H9 (cell line): Measurements from ENCODE around the gene USP28. TPM values are rescaled to one million over a fixed set of nuclear protein-coding genes. Genes with fewer than 3 reads are reported as not detected.

Source experiments
- DNase-seq: peaks from one replicate; pipeline ENCODE4 v3.0.0-alpha.2; 2017
- H2AFZ ChIP-seq: one replicate; pipeline ENCODE4 v1.6.1; 2013; ENCODE audit warnings: mild to moderate bottlenecking, low read length, control low read depth, moderate library complexity
- H2AK5ac ChIP-seq: 2 replicates; pipeline ENCODE4 v1.6.1; 2013; ENCODE audit warnings: low read length, control low read depth, mixed read lengths; ENCODE audit not compliant: insufficient read length
- H2BK120ac ChIP-seq: one replicate; pipeline ENCODE4 v1.6.1; 2013; ENCODE audit warnings: low read depth, mild to moderate bottlenecking, low read length, control low read depth, inconsistent platforms; ENCODE audit not compliant: poor library complexity, severe bottlenecking
- H2BK12ac ChIP-seq: 2 replicates; pipeline ENCODE4 v1.6.1; 2013; ENCODE audit warnings: low read length, control low read depth, mixed read lengths, low read depth; ENCODE audit not compliant: insufficient read length
- H2BK15ac ChIP-seq: 2 replicates; pipeline ENCODE4 v1.6.1; 2013; ENCODE audit warnings: low read depth, low read length, control low read depth
- H2BK20ac ChIP-seq: one replicate; pipeline ENCODE4 v1.6.1; 2013; ENCODE audit warnings: low read depth, mild to moderate bottlenecking, low read length, control low read depth, inconsistent platforms; ENCODE audit not compliant: poor library complexity, severe bottlenecking
- H2BK5ac ChIP-seq: 2 replicates; pipeline ENCODE4 v1.6.1; 2013; ENCODE audit warnings: low read length, control low read depth, mixed read lengths; ENCODE audit not compliant: insufficient read length
- H3K14ac ChIP-seq: 2 replicates; pipeline ENCODE4 v1.6.1; 2013; ENCODE audit warnings: low read length, control low read depth; ENCODE audit not compliant: insufficient read depth
- H3K18ac ChIP-seq: 2 replicates; pipeline ENCODE4 v1.6.1; 2013; ENCODE audit warnings: low read depth, mild to moderate bottlenecking, mixed read lengths, low read length, control low read depth; ENCODE audit not compliant: insufficient read length
- H3K23ac ChIP-seq: 2 replicates; pipeline ENCODE4 v1.6.1; 2013; ENCODE audit warnings: low read length, control low read depth, mixed read lengths, low read depth; ENCODE audit not compliant: insufficient read length
- H3K23me2 ChIP-seq: 2 replicates; pipeline ENCODE4 v1.6.1; 2013; ENCODE audit warnings: low read depth, mild to moderate bottlenecking, mixed read lengths, low read length, control low read depth; ENCODE audit not compliant: insufficient read length, poor library complexity, severe bottlenecking
- H3K27ac ChIP-seq: 2 replicates; pipeline ENCODE4 v1.5.1; 2013; ENCODE audit warnings: low read length, control low read depth, mixed read lengths, low read depth; ENCODE audit not compliant: insufficient read length
- H3K27me3 ChIP-seq: 2 replicates; pipeline ENCODE4 v1.6.1; 2013; ENCODE audit warnings: low read length, control low read depth, inconsistent platforms; ENCODE audit not compliant: insufficient read depth
- H3K4ac ChIP-seq: 2 replicates; pipeline ENCODE4 v1.6.1; 2013; ENCODE audit warnings: low read depth, mild to moderate bottlenecking, control low read depth, inconsistent platforms, low read length, moderate library complexity
- H3K4me1 ChIP-seq: 2 replicates; pipeline ENCODE4 v1.6.1; 2013; ENCODE audit warnings: low read length, control low read depth, inconsistent platforms; ENCODE audit not compliant: insufficient read depth
- H3K4me2 ChIP-seq: 2 replicates; pipeline ENCODE4 v1.6.1; 2013; ENCODE audit warnings: low read length, control low read depth, mixed read lengths; ENCODE audit not compliant: insufficient read length, insufficient read depth
- H3K56ac ChIP-seq: 2 replicates; pipeline ENCODE4 v1.6.1; 2013; ENCODE audit warnings: low read depth, mild to moderate bottlenecking, mixed read lengths, low read length, control low read depth; ENCODE audit not compliant: insufficient read length
- H3K79me1 ChIP-seq: 2 replicates; pipeline ENCODE4 v1.6.1; 2013; ENCODE audit warnings: low read depth, mild to moderate bottlenecking, moderate library complexity, low read length, control low read depth, inconsistent platforms; ENCODE audit not compliant: insufficient read depth, poor library complexity, severe bottlenecking
- H3K79me2 ChIP-seq: 2 replicates; pipeline ENCODE4 v1.6.1; 2013; ENCODE audit warnings: low read length, control low read depth, inconsistent platforms; ENCODE audit not compliant: insufficient read depth
- H3K9ac ChIP-seq: 2 replicates; pipeline ENCODE4 v1.6.1; 2013; ENCODE audit warnings: low read length, control low read depth, mixed read lengths; ENCODE audit not compliant: insufficient read length; ENCODE audit errors: extremely low read depth
- H3K9me3 ChIP-seq: one replicate; pipeline ENCODE4 v1.6.1; 2013; ENCODE audit warnings: low read depth, low read length, inconsistent platforms; ENCODE audit not compliant: control insufficient read depth
- H3T11ph ChIP-seq: one replicate; pipeline ENCODE4 v1.6.1; 2013; ENCODE audit warnings: mild to moderate bottlenecking, low read length, control low read depth, inconsistent platforms
- H4K20me1 ChIP-seq: one replicate; pipeline ENCODE4 v1.6.1; 2013; ENCODE audit not compliant: control insufficient read depth, insufficient read length, insufficient read depth
- H4K5ac ChIP-seq: 2 replicates; pipeline ENCODE4 v1.6.1; 2013; ENCODE audit warnings: low read depth, mild to moderate bottlenecking, mixed read lengths, low read length, control low read depth; ENCODE audit not compliant: insufficient read length
- H4K8ac ChIP-seq: replicated peaks from 2 replicates; pipeline ENCODE4 v1.6.1; 2013; ENCODE audit warnings: low read length, control low read depth, mixed read lengths, low read depth; ENCODE audit not compliant: insufficient read length
- H4K91ac ChIP-seq: 2 replicates; pipeline ENCODE4 v1.6.1; 2013; ENCODE audit warnings: low read depth, mild to moderate bottlenecking, moderate library complexity, mixed read lengths, low read length, control low read depth; ENCODE audit not compliant: insufficient read length
- H3K27ac Mint-ChIP-seq, 3 experiments: 2 replicates in 2 of 3; 3 replicates in 1 of 3; pipeline ENCODE4 v1.8.0; 2020 to 2021; ENCODE audit warnings: mixed read lengths in 3 of 3, mild to moderate bottlenecking in 1 of 3, moderate library complexity in 1 of 3
- H3K27me3 Mint-ChIP-seq: 2 replicates; pipeline ENCODE4 v1.8.0; 2021; ENCODE audit warnings: low read depth, mild to moderate bottlenecking, moderate library complexity, mixed read lengths
- H3K36me3 Mint-ChIP-seq, 3 experiments: 2 replicates in 2 of 3; 3 replicates in 1 of 3; pipeline ENCODE4 v1.8.0; 2020 to 2021; ENCODE audit warnings: low read depth in 3 of 3, mixed read lengths in 3 of 3; ENCODE audit not compliant: insufficient read depth in 1 of 3
- H3K4me1 Mint-ChIP-seq, 2 experiments: 2 replicates each; pipeline ENCODE4 v1.8.0; 2020; ENCODE audit warnings: mixed read lengths in 2 of 2
- H3K4me3 Mint-ChIP-seq, 2 experiments: 2 replicates in 1 of 2; 3 replicates in 1 of 2; pipeline ENCODE4 v1.8.0; 2020 to 2021; ENCODE audit warnings: mild to moderate bottlenecking in 2 of 2, mixed read lengths in 2 of 2, moderate library complexity in 1 of 2
- H3K9me3 Mint-ChIP-seq, 2 experiments: 2 replicates in 1 of 2; 3 replicates in 1 of 2; pipeline ENCODE4 v1.8.0; 2020; ENCODE audit warnings: mild to moderate bottlenecking in 2 of 2, mixed read lengths in 2 of 2, moderate library complexity in 1 of 2
- CTCF ChIP-seq: fragments of 200-600 bp; sonication (generic); conservative IDR thresholded peaks from 3 replicates; pipeline ENCODE4 v1.8.0; 2021; ENCODE audit warnings: antibody characterized with exemption, mild to moderate bottlenecking
- WGBS: extraction: QIAGEN DNeasy Blood & Tissue Kit; methylation state at CpG from one replicate; pipeline ENCODE4 v1.1.7; 2013; ENCODE audit warnings: missing lambda C conversion rate, low lambda C conversion rate, mixed read lengths; ENCODE audit not compliant: insufficient read length; ENCODE audit errors: extremely low coverage; 5-methylcytosine and 5-hydroxymethylcytosine counted together
- total RNA-seq: library from RNA; stranded (reverse); gene quantifications from 2 replicates; pipeline ENCODE4 v1.2.1, GENCODE V29; 2021

USP28 gene
- total RNA-seq, 1 experiment from 2014 or later, result 107 TPM

DNA sequence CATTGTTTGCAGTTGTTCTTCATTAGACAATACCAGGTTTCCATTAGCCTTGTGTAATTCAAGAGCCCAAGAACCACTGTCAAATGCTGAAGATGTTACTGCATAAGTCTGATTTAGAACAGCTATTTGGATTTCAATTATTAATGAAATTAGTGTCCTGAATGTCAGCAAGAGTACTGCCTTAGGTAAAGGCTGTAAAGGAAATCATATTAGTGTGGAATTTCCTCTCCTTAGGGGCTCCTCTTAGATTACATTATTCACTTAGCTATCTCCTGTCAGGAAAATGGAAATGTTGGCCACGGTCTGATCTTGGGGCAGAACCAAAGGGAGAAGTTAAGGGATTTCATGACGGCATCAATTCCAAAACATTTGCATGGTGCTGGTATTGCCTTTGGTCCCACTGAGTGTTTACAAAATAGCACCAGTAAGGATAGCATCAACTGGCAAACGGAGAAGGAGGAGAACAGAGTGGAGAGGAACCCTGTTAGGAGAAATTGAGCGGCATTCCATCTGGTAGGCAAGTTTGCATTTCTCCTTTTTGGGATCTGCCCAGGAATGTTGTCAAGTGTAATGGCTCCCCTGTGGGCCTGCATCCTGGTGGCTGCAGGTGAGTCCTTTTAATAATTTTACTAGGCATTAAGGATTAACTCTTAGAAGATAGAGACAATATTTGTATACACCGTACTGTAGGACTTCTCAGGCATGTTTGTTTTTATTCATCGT is 29.2 kb upstream of the USP28 start, which contains the start of gene HTR3B:
HTR3B (plus strand) TSS at position 418 of the 723 bp plus-strand sequence; CDS start at position 556, 138 bp downstream.
- Histone ChIP-seq H3K9ac (no peak within 1 kb of the TSS), H3K4me2 (no peak within 1 kb of the TSS), H3K9me3 (no peaks in the 10 kb centered on the region), H2BK20ac (no peak within 1 kb of the TSS), H2BK120ac (no peak within 1 kb of the TSS), H4K20me1 (peaks cover 2% of the 10 kb centered on the region), H3K4me1 (peaks cover 3% of the 10 kb centered on the region; the same call in 1 of the 2 replicates), H3K79me1 (no peaks in the 10 kb centered on the region), H4K5ac (no peak within 1 kb of the TSS), H3T11ph (no peak within 1 kb of the TSS), H2BK12ac (no peak within 1 kb of the TSS), H3K27me3 (no peaks in the 10 kb centered on the region), H3K79me2 (no peaks in the 10 kb centered on the region), H3K23ac (no peak within 1 kb of the TSS), H2BK5ac (no peak within 1 kb of the TSS), H4K8ac (no peak within 1 kb of the TSS), H2AFZ (no peak within 1 kb of the TSS), H3K27ac (no peak within 1 kb of the TSS), H3K23me2 (no peaks in the 10 kb centered on the region), H3K56ac (no peak within 1 kb of the TSS), H2AK5ac (no peak within 1 kb of the TSS), H3K14ac (no peak within 1 kb of the TSS), H3K18ac (no peak within 1 kb of the TSS), H2BK15ac (no peak within 1 kb of the TSS), H4K91ac (no peak within 1 kb of the TSS), H3K4ac (no peak within 1 kb of the TSS)
- peaks cover 16% of the 10 kb centered on the region in 2 experiments for H3K4me1 Mint-ChIP-seq
- no peaks in the 10 kb centered on the region for H3K9me3 Mint-ChIP-seq
- TF ChIP-seq CTCF, result no peak
- no CpG with 5 or more reads among the region's 6 CpGs for WGBS
- peak within 1 kb of the TSS in 2 of 3 experiments; percentile 40 to 60; a peak in 1 of 7 replicates for H3K27ac Mint-ChIP-seq
- no peaks in the 10 kb centered on the region; the same call in none of the 2 replicates for H3K27me3 Mint-ChIP-seq
- no peaks in the 10 kb centered on the region for H3K36me3 Mint-ChIP-seq
- DNase-seq, result no peak
- H3K4me3 Mint-ChIP-seq, result peak within 1 kb of the TSS in 1 of 2 experiments; percentile 60; a peak in 2 of 5 replicates
